Measurements from ENCODE around the gene USP5. TPM values are rescaled to one million over a fixed set of nuclear protein-coding genes. Genes with fewer than 3 reads are reported as not detected.
A peak's percentile ranks its signal among the peaks of the same experiment; 100 is the strongest.
"Not testable (repeated sequence)": the region's sequence is repeated elsewhere in the genome, so short reads cannot be mapped to it uniquely, and the experiment has no call there.

The USP5 gene
- total RNA-seq, 1 donor from 2014 or later, result 36.6 TPM

DNA sequence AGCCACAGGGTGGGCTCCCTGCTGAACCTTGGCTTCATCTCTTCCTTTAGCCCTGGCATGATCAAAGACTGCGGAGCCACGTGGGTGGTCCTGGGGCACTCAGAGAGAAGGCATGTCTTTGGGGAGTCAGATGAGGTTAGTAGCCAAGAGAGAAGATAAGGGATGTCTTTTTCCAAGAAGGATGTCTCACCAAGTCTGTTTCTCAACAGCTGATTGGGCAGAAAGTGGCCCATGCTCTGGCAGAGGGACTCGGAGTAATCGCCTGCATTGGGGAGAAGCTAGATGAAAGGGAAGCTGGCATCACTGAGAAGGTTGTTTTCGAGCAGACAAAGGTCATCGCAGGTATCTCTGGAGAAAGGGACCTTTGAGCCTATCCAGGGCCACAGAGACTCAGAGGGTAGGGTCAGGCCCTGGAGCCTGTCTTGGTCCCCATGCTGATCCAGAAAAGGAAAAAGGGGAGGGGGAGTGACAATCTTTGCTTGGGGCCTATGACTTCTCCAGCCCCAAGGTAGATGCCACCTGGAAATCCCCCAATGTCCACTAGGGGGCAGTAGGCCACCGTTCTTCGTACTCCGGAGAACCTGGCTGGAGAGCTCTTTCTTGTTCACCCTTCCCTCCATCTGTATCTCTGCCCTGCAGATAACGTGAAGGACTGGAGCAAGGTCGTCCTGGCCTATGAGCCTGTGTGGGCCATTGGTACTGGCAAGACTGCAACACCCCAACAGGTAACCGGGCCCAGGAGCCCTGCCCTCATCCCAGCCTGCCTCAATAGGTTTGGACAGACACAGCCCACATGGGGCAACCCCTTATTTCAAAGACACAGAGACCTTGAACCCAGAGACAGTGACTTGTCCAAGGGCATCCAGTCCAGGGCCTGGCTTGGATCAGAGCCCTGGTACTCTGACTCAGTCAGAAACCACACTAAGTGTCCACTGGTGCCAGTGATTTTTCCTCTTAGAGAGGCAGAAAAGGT is 17.4 kb downstream of the USP5 start:
- intact Hi-C loops (cut with DNase I), result loop anchor here (5.0 kb wide), 1 partner anchor 58 kb away; the partner anchor contains the start of gene ATN1
- TF ChIP-seq, protein P1, sequence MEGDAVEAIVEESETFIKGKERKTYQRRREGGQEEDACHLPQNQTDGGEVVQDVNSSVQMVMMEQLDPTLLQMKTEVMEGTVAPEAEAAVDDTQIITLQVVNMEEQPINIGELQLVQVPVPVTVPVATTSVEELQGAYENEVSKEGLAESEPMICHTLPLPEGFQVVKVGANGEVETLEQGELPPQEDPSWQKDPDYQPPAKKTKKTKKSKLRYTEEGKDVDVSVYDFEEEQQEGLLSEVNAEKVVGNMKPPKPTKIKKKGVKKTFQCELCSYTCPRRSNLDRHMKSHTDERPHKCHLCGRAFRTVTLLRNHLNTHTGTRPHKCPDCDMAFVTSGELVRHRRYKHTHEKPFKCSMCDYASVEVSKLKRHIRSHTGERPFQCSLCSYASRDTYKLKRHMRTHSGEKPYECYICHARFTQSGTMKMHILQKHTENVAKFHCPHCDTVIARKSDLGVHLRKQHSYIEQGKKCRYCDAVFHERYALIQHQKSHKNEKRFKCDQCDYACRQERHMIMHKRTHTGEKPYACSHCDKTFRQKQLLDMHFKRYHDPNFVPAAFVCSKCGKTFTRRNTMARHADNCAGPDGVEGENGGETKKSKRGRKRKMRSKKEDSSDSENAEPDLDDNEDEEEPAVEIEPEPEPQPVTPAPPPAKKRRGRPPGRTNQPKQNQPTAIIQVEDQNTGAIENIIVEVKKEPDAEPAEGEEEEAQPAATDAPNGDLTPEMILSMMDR (IDR thresholded peaks at IDR 0.05), result peak; percentile 79 to 90 (median 88)
- TF ChIP-seq POLR2A (IDR thresholded peaks at IDR 0.05), result no peak
- peak; percentile 31 to 55 for TF ChIP-seq POLR2AphosphoS5 (IDR thresholded peaks at IDR 0.05; ENCODE audit: insufficient read depth in 1 of 2, low read depth in 1 of 2)
- H3K4me3 ChIP-seq, result peak overlapping the region; percentile 92 to 99
- DNase-seq (ENCODE audit: extremely low spot score in 2 of 2), result no peak
- H3K36me3 ChIP-seq, result peaks cover 0 to 24% of the 10 kb centered on the region in 2 donors
- peak overlapping the region; percentile 93 for H3K27ac ChIP-seq
- no peaks in the 10 kb centered on the region for H3K27me3 ChIP-seq
- H3K9me3 ChIP-seq, result no peaks in the 10 kb centered on the region
- H3K4me1 ChIP-seq, result peaks cover 49% of the 10 kb centered on the region

DNA sequence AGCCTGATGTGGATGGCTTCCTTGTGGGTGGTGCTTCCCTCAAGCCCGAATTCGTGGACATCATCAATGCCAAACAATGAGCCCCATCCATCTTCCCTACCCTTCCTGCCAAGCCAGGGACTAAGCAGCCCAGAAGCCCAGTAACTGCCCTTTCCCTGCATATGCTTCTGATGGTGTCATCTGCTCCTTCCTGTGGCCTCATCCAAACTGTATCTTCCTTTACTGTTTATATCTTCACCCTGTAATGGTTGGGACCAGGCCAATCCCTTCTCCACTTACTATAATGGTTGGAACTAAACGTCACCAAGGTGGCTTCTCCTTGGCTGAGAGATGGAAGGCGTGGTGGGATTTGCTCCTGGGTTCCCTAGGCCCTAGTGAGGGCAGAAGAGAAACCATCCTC is 18.4 kb downstream of the USP5 start:
- Histone ChIP-seq H3K36me3 (peaks cover 0 to 15% of the 10 kb centered on the region in 2 donors), H3K4me1 (peaks cover 49% of the 10 kb centered on the region)
- intact Hi-C loops (cut with DNase I); H3K4me3 ChIP-seq; DNase-seq (ENCODE audit: extremely low spot score in 2 of 2); H3K27ac ChIP-seq; H3K27me3 ChIP-seq; H3K9me3 ChIP-seq: not testable (repeated sequence)

DNA sequence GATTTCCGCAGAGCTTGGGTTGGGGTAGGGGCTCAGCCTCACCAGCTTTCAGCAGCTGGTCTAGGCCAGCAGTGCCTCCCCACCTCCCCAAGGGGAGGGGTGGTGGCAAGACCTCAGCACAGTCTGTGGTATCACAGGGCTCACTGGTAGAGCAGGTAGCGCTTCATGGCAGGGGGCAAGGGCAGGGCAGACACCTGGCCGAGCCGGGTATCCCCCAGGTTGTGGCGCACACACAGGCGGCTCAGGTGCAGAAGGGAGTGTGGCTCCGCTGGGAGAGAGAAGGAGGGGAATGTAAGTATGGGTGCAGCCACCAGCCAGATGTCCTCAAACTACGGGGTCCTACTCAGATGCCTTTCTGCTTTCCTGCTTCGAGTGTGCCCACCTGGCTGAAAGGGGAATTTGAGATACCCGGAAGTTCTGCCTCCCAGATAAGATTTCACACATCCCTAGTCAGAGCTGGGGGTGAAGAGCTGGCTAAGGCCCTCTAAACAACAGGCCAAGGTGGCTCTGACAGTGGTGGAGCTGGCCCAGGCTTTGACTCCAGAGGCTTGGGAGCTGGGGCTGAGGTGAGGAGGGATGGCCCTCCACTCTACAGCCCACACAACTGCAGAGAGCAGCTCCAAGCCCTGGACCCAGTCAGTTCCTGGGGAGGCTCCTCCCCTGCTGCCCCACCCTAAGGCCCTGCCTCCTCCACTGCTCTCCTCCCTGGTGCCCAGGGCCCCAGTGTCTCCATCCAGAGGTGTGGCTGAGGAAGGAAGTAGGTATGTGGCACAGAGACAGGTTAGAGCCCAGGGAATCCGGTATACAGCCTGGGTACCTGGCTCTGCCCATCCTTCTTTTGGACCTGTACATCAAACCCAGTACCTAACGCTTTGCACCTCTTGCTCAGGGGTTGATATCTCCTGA is 19.4 kb downstream of the USP5 start:
- Histone ChIP-seq H3K9me3 (no peaks in the 10 kb centered on the region), H3K27me3 (no peaks in the 10 kb centered on the region), H3K4me1 (peaks cover 46% of the 10 kb centered on the region), H3K36me3 (peaks cover 0 to 14% of the 10 kb centered on the region in 2 donors), H3K27ac (peak overlapping the region; percentile 86), H3K4me3 (peak overlapping the region; percentile 67 to 70)
- intact Hi-C loops (cut with DNase I), result no loop called here
- TF ChIP-seq POLR2A (IDR thresholded peaks at IDR 0.05), result no peak
- TF ChIP-seq POLR2AphosphoS5 (IDR thresholded peaks at IDR 0.05; ENCODE audit: insufficient read depth in 1 of 2, low read depth in 1 of 2), result no peak
- TF ChIP-seq, protein P1 (IDR thresholded peaks at IDR 0.05), result no peak
- DNase-seq (ENCODE audit: extremely low spot score in 2 of 2), result no peak

DNA sequence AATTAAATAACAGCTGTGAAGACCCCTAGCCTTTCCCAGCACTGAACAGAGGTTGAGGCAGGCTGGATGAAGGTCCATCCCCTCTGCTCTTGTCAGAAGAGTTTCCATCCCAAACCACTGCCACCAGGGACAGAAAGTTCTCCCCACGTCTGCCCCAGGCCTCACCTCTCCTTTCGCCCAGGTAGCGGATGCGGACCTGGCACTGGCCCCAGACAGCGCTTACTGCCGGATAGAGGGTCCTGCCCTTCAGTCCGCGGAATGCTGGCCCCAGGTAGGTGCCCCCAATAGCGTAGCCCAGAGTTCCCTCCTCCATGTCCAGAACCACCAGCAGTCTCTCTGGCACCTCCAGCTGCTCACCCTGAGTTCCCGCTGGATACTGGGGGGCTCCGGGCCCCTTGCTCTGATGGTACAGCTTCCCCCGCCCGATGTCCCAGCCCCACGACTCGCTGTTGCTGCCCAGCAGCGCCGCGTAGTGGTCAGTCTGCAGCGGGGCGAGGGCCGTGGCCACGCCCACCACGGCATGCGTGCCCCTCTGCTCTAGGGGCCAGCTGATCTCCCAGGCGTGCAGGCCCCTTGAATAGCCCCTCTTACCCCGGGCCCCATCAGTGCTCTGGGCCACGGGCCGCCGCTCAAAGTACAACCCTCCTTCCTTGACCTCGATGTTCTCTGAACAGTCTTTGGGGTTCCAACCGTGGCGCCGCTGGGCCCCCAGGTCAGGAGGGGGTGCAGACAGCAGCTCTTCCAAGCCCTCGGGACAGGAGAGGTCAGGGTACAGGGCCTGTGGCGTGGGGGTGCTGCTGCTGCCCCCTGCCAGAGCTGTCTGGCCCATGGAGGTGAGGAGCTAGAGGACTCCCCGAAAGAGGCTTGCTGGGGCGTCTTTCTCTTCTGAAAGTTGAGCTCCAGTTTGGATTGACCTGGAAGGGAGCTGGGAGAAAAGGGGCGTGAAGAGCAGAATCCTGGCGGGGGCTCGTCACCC is 20.4 kb downstream of the USP5 start:
- Histone ChIP-seq H3K27me3 (no peaks in the 10 kb centered on the region), H3K36me3 (peaks cover 0 to 14% of the 10 kb centered on the region in 2 donors), H3K9me3 (no peaks in the 10 kb centered on the region), H3K27ac (peak overlapping the region; percentile 86), H3K4me3 (peak overlapping the region; percentile 67 to 70), H3K4me1 (peaks cover 38% of the 10 kb centered on the region)
- intact Hi-C loops (cut with DNase I), result no loop called here
- no peak for DNase-seq (ENCODE audit: extremely low spot score in 2 of 2)
- TF ChIP-seq, protein P1 (IDR thresholded peaks at IDR 0.05), result peak; percentile 35 to 91 (median 77)
- TF ChIP-seq POLR2A (IDR thresholded peaks at IDR 0.05) (no peak), POLR2AphosphoS5 (IDR thresholded peaks at IDR 0.05; ENCODE audit: insufficient read depth in 1 of 2, low read depth in 1 of 2) (no peak)

Data from vagina (tissue), 2 donors.